Stimulated activated CD8-positive, alpha-beta memory T cell treated with anti-CD3 and anti-CD28 coated beads, Interleukin-4, amount 100 ng/mL, for 24 hours (primary cell): ENCODE results near the gene TMC2.

Experiments
- DNase-seq: peaks from one replicate; pipeline ENCODE4 v3.0.0-alpha.2; 2020; ENCODE audit warnings: low read depth

Gene TMC2

DNA sequence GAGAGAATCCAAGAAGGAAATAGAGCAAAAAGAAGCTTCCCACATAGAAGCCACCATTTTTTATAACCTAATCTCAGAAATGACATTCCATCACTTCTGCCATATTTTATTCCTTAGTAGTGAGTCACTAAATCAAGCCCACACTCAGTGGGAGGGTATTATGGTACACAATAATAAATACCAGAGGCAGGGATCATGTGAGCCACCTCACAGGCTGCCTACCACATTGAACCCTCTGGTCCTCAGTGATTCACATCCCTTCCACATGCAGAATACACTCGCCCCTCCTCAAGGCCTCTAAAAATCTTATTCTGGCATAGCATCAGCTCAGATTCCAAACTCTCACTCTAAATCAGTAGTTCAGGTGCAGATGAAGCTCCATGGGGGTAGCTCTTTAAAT lies 49.4 kb downstream of the TMC2 start:
- no peak for DNase-seq

DNA sequence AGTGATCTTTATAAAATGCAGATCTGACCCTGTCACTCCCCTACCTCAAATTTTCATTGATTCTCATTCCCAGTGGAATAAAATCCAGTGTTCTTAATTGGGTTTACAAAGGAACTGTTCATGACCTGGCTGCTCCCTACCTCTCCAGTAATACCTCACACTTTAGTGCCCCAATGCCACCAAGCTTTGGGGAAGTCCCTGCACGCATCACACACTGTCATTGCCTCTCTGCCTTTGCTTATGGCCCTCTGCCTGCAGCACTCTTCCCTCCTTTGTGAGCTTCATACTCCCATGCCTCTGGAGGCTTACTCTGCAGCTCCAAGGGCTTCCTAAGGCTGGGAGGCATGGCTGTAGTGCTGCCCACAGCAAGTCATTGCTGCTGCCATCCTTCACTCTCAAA lies 57.4 kb downstream of the TMC2 start:
- no peak for DNase-seq

DNA sequence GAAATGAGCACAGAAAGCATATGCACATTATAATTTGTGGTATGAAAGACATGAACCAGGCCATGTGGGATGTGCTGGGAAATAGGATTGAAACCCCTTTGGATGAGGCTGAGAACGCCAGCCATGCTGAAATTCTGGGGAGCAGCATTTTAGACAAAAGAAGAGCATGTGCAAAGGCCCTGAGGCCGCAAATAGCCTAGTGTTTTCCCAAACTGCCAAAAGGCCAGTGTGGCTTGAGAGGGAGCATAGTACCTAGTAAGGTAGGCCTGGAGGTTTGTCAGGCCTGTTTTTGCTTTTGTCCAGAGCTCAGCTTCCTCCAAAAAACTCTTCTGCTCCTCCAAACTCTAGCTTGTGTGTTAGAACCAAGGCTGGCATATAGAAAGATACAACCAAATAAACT lies 58.7 kb downstream of the TMC2 start:
- no peak for DNase-seq

DNA sequence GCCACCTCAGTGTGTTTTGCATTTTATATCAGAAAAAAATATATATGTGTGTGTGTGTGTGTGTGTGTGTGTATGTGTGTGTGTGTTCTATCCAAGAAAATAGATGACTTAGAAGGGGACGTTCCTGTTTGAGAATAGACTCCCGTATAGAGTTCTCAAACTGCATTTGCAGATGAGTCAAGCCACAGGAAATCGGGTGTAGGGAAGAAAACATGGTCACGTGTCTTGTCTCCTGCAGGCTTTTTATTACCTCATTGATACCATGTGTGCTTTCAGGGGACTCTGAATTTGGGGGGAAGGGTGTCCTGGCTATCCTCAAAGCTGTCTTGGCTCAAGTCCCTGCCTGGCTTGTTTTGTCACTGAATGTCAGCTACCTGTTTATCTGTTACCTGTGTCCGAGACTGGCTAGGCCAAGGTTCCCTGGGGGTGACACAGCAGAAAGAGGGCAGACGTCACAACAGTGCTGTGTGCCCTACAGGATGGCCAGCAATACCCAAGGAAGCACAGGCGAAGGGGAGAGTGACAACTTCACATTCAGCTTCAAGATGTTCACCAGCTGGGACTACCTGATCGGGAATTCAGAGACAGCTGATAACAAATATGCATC lies 60.4 kb downstream of the TMC2 start:
- DNase-seq: no peak

DNA sequence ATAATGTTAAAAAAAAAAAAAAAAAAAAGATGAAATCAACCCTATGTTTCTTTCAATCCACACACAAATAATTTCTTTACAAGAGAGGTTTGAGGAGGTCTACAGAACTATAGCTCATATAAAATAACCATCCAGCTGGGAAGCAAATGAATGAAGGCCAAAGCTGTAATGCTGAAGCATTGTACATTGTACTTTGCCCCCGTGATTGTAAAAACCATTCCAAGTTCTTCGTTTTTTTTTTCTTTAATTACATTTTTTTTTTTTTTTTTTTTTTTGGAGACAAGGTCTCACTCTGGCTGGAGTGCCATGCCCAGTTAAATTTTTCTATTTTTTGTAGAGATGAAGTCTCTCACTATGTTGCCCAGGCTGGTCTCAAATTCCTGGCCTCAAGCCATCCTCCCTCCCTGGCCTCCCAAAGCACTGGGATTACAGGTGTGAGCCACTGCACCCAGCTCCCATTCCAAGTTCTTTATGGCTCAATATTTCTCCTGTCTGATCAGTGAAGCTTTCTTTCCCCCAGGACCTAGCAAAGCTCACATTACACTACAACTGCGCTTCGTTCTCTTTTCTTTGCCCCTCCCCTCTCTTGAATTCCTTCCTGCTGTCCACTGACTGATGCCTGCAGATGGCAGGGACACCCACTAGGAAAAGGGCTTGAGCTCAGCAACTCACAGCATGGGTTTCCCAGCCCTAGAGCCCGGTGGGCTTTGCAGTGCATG lies 63.1 kb downstream of the TMC2 start:
- no peak for DNase-seq

DNA sequence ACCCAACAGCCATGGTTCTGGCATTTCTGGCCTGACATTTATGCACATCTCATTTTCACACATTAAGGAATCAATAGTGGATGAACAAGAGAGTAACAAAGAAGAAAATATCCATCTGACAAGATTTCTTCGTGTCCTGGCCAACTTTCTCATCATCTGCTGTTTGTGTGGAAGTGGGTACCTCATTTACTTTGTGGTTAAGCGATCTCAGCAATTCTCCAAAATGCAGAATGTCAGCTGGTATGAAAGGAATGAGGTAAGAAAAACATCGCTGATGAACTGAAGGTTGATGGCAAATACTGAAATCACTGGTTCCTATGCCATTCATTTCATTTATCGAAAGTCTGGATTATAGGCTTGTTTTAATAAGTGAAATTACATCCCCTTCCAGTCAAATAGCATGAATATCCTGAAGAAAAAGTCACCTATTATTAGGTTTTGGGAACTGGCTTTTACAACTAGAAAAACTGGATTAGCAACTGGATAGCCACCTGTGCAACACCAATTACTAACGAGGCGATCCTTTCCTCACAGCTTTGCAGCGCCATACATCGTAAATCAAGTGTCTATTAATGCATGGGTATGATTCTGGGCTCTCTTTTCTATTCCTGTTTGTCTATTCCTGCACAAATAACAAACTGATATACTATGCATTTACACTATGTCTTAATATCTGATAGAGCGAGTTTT lies 65.8 kb downstream of the TMC2 start:
- no peak for DNase-seq

DNA sequence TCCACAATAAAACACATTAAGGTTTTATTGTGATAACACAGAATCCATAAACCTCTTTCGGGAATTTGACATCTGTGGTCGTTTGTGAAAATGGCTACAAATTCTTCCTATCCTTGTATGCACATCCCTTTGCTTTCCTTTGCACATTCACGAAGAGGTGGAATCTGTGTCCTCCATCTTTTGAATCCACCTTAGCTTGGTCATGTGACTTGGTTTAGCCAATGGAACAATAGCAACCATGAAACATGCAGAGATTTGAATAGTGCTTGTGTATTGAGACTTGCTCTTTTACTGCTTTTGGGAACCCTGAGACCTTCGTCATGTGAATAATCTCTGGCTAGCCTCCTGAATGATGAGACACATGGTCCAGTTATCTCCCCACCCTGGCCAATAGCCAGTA lies 66.4 kb downstream of the TMC2 start:
- no peak for DNase-seq

DNA sequence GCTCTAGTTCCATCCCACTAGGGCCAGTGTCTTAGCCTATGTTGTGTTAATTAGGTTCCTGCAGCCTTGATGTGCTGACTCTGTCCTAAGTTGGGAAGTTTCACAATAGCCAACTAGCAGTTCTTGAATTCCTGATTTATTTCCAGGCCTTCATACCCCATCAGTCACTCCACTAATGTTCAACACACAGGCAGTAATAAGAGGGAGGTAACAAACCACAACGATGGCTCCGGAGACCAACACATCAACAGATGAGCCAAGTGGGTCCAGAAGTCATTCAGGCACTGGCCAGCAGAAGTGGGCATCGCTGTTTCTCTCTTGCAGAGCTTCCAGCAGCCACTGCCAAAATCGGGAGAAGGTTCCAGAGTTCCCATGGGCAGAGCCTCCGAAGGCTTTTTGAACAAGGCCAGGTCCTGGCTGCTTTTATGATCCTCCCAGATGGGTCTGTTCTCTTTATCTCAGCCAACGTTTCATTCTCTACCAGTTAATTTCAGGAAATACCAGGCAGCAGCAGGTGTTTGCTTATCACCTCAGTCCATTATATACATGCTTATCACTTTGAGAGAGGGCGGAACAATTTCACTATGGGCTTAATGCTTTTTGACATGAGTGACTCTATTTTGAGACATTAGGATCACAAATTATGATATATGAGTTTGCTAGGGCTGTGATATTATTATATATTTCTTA lies 67.6 kb downstream of the TMC2 start:
- DNase-seq: no peak

DNA sequence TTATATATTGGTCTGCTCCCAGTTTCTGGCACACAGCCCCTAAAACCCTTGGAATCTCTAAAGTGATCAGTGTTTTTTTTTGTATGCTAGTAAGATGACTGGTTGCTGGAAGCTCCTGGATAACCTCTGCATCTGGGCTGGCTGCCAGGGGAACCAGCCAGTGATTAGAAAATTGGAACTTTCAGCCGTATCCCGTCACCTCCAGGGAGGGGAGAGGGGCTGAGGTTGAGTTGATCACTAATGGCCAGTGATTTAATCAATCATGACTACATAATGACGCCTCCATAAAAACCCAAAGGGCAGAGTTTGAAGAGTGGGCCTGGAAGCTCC lies 68.1 kb downstream of the TMC2 start:
- DNase-seq: no peak

DNA sequence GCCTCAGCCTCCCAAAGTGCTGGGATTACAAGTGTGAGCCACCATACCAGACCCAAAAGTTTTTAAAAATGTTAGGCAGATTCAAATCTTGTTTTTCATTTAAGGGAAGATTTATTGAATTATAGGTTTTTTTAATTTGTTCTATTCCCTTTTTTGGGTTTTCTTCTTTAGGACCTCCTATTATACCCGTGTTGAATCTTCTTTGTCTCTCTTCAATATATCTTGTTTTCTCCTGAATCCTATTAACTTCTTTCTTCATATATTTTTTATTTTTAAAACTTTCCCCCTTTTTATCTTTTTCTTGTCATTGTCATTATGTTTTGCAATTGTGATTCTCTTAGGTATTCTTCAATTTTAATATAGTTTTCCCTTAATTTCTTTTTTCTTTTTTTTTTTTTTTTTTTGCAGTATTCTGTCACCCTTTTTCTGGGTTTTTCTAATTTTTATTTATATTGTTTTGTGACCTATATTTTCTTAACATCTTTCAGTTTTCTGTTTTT lies 70.2 kb downstream of the TMC2 start:
- DNase-seq: no peak

DNA sequence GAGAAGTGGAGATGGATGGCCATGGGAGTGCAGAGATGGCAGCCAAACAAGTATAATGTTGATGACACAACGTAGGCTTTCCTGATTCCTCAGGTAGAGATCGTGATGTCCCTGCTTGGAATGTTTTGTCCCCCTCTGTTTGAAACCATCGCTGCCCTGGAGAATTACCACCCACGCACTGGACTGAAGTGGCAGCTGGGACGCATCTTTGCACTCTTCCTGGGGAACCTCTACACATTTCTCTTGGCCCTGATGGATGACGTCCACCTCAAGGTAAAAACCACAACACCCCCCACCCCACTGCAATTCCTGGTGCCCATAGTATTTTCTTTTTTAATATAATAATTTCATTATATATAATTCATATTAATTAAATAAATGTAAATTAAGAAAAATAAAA lies 74.0 kb downstream of the TMC2 start:
- no peak for DNase-seq

DNA sequence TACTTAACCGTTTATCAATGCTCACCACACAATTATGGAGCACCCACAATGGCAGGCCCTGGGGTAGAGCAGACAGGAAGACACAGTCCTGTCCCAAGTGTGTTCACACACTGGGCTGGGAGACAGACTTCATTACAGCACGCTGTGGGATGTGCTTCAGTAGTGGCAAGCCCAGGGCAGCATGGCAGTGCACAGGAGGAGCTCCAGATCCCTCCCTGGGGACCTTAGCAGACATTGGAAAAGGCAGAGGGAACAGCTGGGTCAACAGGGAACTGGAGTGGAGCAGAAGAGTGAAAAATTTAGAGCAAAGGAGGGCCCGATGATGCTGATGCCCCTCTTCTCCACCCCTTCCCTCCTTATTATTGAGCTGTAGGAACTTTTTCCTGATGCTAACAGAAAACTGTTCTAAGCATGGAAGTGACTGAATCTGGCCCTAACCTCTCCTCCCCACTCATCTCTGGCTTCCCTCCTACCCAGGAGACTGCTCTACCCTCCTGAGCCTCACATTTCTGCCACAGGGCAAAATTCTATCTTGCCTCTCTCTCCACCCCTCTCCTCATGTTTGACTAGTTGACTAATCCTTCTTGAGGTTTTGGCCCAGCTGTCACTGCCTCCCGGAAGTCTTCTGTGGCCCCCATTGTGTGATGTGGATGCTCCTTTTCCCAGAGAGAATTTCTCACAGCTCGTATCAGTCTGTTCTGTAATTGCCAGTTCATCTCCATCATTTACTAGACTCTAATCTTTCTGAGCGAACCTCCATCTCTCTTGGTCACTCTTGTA lies 74.8 kb downstream of the TMC2 start:
- DNase-seq: no peak

DNA sequence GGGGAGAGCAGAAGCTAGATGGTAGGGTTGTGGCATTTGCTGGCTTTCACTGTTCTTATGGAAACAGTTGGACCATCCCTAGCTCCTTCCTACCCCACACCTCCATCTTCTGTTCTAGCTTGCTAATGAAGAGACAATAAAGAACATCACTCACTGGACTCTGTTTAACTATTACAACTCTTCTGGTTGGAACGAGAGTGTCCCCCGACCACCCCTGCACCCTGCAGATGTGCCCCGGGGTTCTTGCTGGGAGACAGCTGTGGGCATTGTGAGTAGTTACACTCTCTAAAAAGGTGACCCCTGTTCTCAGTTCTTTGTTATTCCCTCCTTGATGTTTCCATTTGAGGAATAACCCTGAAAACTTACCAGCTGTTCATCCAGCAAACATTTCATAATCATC lies 75.7 kb downstream of the TMC2 start:
- no peak for DNase-seq

DNA sequence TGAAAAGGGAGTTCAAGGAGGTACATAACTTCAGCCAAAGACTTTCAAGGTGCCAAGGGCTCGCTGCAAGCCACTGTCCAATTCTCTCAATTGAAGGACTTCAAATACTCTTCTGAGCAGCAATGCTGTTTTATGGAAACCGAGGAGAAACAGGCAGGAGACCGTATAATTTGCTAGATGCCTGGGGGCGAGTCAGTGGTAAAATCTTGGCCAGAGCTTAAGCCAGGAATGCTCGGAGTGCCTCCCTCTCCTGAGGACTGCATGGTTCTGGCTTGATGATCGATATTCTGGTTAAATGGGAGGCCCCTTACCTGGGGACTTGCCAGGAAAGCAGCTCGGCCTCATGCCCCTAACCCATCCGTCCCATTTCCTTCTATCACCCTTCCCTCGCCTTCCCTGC lies 80.3 kb downstream of the TMC2 start:
- no peak for DNase-seq

DNA sequence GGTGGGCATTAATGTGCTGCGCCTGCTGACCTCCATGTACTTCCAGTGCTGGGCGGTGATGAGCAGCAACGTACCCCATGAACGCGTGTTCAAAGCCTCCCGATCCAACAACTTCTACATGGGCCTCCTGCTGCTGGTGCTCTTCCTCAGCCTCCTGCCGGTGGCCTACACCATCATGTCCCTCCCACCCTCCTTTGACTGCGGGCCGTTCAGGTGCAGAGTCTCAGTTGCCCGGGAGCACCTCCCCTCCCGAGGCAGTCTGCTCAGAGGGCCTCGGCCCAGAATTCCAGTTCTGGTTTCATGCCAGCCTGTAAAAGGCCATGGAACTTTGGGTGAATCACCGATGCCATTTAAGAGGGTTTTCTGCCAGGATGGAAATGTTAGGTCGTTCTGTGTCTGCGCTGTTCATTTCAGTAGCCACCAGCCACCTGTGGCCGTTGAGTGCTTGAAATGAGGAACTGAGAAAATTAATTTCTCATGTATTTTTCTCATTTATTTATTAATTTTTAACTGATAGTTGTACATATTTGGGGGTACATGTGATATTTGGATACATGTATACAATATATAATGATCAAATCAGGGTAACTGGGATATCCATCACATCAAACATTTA lies 80.8 kb downstream of the TMC2 start:
- DNase-seq: no peak

DNA sequence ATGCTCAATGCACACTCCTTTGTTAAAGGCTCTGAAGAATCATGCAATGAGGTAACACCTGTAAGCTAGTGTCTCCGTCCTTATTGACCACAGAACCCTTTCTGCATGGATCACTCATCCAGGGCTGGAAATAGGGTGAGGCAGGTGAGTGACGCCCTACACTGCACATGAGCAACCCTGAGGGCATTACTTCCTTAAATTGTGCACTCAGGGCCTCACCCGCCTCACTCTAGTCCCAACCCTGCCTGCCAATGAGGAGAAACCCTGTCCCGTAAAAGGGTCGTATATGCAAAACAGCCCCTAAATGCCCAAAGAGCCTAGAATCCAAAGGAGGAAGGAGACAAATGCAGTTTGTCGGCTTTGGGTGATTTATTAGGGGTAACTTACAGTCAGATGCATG lies 82.4 kb downstream of the TMC2 start:
- no peak for DNase-seq

DNA sequence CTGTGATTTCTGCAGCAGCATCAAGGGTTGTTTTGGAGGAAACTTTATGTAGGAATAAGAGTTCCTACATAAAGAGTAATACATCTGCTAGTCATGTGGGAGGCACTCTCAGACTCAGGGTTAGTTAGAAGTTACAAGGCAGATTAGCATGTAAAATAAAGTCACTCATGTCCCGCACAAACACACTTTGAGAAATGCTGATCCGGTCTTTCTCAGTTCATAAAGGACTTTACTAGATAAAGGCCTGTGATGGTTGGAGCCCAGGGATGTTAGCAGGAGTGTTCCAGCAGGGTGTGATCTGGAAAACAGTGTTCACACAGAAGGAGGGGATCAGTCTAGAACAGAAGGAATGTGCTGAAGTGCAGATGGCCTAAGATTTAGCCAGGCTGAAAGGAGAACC lies 83.0 kb downstream of the TMC2 start:
- no peak for DNase-seq

DNA sequence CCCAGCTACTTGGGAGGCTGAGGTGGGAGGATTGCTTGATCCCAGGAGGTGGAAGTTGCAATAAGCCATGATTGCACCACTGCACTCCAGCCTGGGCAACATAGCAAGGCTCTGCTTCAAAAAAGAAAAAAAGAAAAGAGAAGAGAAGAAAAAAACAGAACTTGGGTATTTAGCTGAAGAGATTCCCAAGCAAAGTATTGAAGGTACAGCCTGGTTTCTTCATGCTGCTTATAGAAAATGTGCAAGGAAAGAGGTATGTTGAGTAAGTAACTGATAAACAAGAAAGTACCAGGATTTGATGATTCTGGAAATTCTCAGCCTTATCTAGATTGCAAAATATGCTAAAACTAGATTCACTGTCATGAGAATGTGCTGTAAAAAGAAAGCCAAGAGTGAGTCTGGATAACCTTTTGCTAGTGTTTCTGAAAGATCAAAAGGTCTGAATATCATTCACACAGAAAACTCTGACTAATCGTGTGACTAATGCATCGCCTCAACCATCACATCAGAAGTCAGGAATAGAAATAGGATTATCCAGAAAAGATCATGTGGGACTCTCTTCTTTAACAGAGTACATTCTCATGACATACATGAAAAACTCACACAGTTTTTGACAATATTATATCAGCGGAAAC lies 83.7 kb downstream of the TMC2 start:
- no peak for DNase-seq

DNA sequence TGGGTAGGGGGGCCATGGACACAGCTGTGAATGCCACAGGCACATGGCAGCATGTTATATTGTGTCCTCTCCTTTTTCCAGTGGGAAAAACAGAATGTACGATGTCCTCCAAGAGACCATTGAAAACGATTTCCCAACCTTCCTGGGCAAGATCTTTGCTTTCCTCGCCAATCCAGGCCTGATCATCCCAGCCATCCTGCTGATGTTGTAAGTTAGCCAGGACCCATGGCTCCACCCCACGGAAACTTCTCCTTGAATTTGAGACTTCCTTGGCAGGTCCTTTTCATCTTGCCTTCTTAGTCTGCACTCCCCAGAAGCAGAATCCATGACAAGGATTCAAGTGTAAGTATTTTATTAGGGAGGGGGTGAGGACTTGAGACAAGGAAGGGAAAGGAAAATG lies 87.8 kb downstream of the TMC2 start:
- DNase-seq: no peak

DNA sequence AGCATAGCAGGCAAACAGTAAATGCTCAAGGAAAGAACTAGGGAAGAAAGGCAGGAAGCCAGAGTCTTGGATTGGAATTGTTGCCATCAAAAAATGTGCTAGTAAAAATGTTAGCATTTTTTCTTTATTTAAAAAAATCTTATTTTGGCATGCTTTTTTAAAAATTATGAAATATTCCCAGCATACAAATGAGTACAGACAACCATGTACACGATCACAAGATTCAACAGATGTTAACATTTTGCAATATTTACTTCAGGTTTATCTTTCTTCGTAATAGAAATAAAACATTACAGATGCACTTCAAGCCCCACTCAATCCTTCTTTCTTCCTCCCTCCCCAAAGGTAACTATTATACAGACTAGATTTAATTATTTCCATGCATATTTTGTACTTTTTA lies 88.7 kb downstream of the TMC2 start:
- no peak for DNase-seq

DNA sequence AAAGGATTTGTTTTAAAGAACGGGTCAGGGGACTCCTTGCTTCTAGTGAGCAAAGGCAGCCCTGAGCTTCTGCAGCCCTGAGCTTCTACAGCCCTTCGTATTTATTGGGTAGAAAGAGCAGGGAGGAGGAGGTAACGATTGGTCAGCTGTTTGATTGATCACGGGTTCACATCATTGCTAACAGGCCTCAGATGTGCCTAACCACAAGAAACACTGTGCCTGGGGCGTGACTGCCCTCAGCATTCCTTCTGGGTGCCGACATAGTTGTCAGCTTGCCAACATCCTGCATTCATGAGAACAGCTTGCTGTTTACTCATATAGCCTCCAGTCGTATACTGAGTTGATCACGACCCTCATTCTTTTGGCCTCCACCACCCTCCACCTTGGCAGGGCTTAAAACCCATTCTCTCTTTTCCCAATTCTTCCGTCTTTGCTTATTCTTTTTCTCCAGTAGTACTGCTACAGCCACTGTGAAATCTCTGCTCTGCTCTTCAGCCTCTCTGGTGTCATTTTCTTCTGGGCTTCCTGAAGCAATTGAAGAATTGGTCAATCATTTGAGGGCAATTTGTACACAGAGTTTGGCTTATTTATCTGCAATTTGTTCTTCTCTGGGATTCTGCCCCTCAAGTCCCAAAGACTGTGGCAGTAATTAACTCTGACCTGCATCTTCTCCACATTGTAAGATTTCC lies 90.6 kb downstream of the TMC2 start:
- DNase-seq: no peak
